MG63 (cell line): Measurements from ENCODE around the gene PCDH7. TPM values are rescaled to one million over a fixed set of nuclear protein-coding genes. Genes with fewer than 3 reads are reported as not detected.

Experiments used
- DNase-seq: peaks from one replicate; pipeline ENCODE4 v3.0.0-alpha.2; 2020
- H3K27me3 ChIP-seq: fragments of 250-450 bp; sonication (Bioruptor Pico); 2 replicates; pipeline ENCODE4 v1.5.1; 2020; ENCODE audit warnings: mild to moderate bottlenecking, moderate library complexity
- H3K36me3 ChIP-seq: fragments of 250-450 bp; sonication (Bioruptor Pico); 2 replicates; pipeline ENCODE4 v1.5.1; 2020; ENCODE audit warnings: mild to moderate bottlenecking, moderate library complexity
- H3K4me3 ChIP-seq: fragments of 250-450 bp; sonication (Bioruptor Pico); 2 replicates; pipeline ENCODE4 v1.5.1; 2020; ENCODE audit warnings: mild to moderate bottlenecking, moderate library complexity
- H3K9me3 ChIP-seq: fragments of 250-450 bp; sonication (Bioruptor Pico); 2 replicates; pipeline ENCODE4 v1.5.1; 2020; ENCODE audit warnings: mild to moderate bottlenecking, moderate library complexity
- total RNA-seq: library from RNA; depleted of rRNA; stranded (reverse); fragments of >200 nt; shearing (Covaris generic); gene quantifications from 2 replicates; pipeline ENCODE4 v1.2.3, GENCODE V29; 2014; ENCODE audit warnings: low replicate concordance

PCDH7 gene
- total RNA-seq, 1 experiment from 2014 or later = not detected

GRCh38 chr4:30722359-30723200 is 2.4 kb downstream of the PCDH7 start:
- Histone ChIP-seq H3K27me3 (peaks cover 7% of the 10 kb centered on the region; the same call in 1 of the 2 replicates), H3K4me3 (no peak overlapping the region), H3K9me3 (no peaks in the 10 kb centered on the region), H3K36me3 (no peaks in the 10 kb centered on the region)
- no peak for DNase-seq

GRCh38 chr4:30723201-30723955 is 3.2 kb downstream of the PCDH7 start:
- Histone ChIP-seq H3K27me3 (peaks cover 6% of the 10 kb centered on the region; the same call in 1 of the 2 replicates), H3K9me3 (no peaks in the 10 kb centered on the region), H3K36me3 (no peaks in the 10 kb centered on the region), H3K4me3 (no peak overlapping the region)
- no peak for DNase-seq

- DNase-seq = no peak
These were observed 4.1 kb downstream of the PCDH7 start for GRCh38 chr4:30724247-30724646.

GRCh38 chr4:30725562-30725961 is 5.4 kb downstream of the PCDH7 start:
- peaks cover 3% of the 10 kb centered on the region; the same call in 1 of the 2 replicates for H3K27me3 ChIP-seq
- H3K4me3 ChIP-seq = no peak overlapping the region
- H3K36me3 ChIP-seq = no peaks in the 10 kb centered on the region
- no peak for DNase-seq
- no peaks in the 10 kb centered on the region for H3K9me3 ChIP-seq

More at GRCh38 chr4:30724247-30724646, 4.1 kb downstream of the PCDH7 start:
- H3K27me3 ChIP-seq = peaks cover 3% of the 10 kb centered on the region; the same call in 1 of the 2 replicates
- no peaks in the 10 kb centered on the region for H3K9me3 ChIP-seq
- H3K36me3 ChIP-seq = no peaks in the 10 kb centered on the region
- H3K4me3 ChIP-seq = no peak overlapping the region

GRCh38 chr4:30726090-30726675 is 6.0 kb downstream of the PCDH7 start:
- Histone ChIP-seq H3K9me3 (no peaks in the 10 kb centered on the region), H3K27me3 (no peaks in the 10 kb centered on the region), H3K36me3 (no peaks in the 10 kb centered on the region), H3K4me3 (no peak overlapping the region)
- DNase-seq = no peak

GRCh38 chr4:30727409-30727808 is 7.2 kb downstream of the PCDH7 start:
- DNase-seq = no peak
- no peaks in the 10 kb centered on the region for H3K36me3 ChIP-seq
- H3K4me3 ChIP-seq = no peak overlapping the region
- no peaks in the 10 kb centered on the region for H3K27me3 ChIP-seq
- no peaks in the 10 kb centered on the region for H3K9me3 ChIP-seq

- no peak for DNase-seq
- H3K27me3 ChIP-seq = no peaks in the 10 kb centered on the region
- H3K36me3 ChIP-seq = no peaks in the 10 kb centered on the region
- no peak overlapping the region for H3K4me3 ChIP-seq
- no peaks in the 10 kb centered on the region for H3K9me3 ChIP-seq
These were observed 8.1 kb downstream of the PCDH7 start for GRCh38 chr4:30728311-30728710.

- Histone ChIP-seq H3K9me3 (no peaks in the 10 kb centered on the region), H3K4me3 (no peak overlapping the region), H3K36me3 (no peaks in the 10 kb centered on the region), H3K27me3 (no peaks in the 10 kb centered on the region)
- no peak for DNase-seq
These were observed 23.7 kb downstream of the PCDH7 start for GRCh38 chr4:30743897-30744296.

GRCh38 chr4:30744386-30744785 is 24.2 kb downstream of the PCDH7 start:
- Histone ChIP-seq H3K4me3 (no peak overlapping the region), H3K36me3 (no peaks in the 10 kb centered on the region), H3K9me3 (no peaks in the 10 kb centered on the region), H3K27me3 (no peaks in the 10 kb centered on the region)
- no peak for DNase-seq

- H3K27me3 ChIP-seq = no peaks in the 10 kb centered on the region
- H3K9me3 ChIP-seq = no peaks in the 10 kb centered on the region
- H3K4me3 ChIP-seq = no peak overlapping the region
- DNase-seq = no peak
- H3K36me3 ChIP-seq = no peaks in the 10 kb centered on the region
These were observed 24.9 kb downstream of the PCDH7 start for GRCh38 chr4:30744957-30745640.

- Histone ChIP-seq H3K4me3 (no peak overlapping the region), H3K36me3 (no peaks in the 10 kb centered on the region), H3K9me3 (no peaks in the 10 kb centered on the region), H3K27me3 (no peaks in the 10 kb centered on the region)
- no peak for DNase-seq
These were observed 26.6 kb downstream of the PCDH7 start for GRCh38 chr4:30746735-30747134.

- no peaks in the 10 kb centered on the region for H3K27me3 ChIP-seq
- H3K9me3 ChIP-seq = no peaks in the 10 kb centered on the region
- DNase-seq = no peak
- no peak overlapping the region for H3K4me3 ChIP-seq
- no peaks in the 10 kb centered on the region for H3K36me3 ChIP-seq
These were observed 33.1 kb downstream of the PCDH7 start for GRCh38 chr4:30753316-30753715.

- Histone ChIP-seq H3K9me3 (no peaks in the 10 kb centered on the region), H3K36me3 (no peaks in the 10 kb centered on the region), H3K27me3 (no peaks in the 10 kb centered on the region), H3K4me3 (no peak overlapping the region)
- no peak for DNase-seq
These were observed 33.9 kb downstream of the PCDH7 start for GRCh38 chr4:30754021-30754420.

GRCh38 chr4:30755346-30755745 is 35.2 kb downstream of the PCDH7 start:
- no peak overlapping the region for H3K4me3 ChIP-seq
- H3K36me3 ChIP-seq = no peaks in the 10 kb centered on the region
- no peaks in the 10 kb centered on the region for H3K27me3 ChIP-seq
- DNase-seq = no peak
- H3K9me3 ChIP-seq = no peaks in the 10 kb centered on the region

- Histone ChIP-seq H3K4me3 (no peak overlapping the region), H3K9me3 (no peaks in the 10 kb centered on the region), H3K27me3 (no peaks in the 10 kb centered on the region), H3K36me3 (no peaks in the 10 kb centered on the region)
- no peak for DNase-seq
These were observed 36.4 kb downstream of the PCDH7 start for GRCh38 chr4:30756553-30756952.

- Histone ChIP-seq H3K36me3 (no peaks in the 10 kb centered on the region), H3K9me3 (no peaks in the 10 kb centered on the region), H3K4me3 (no peak overlapping the region), H3K27me3 (no peaks in the 10 kb centered on the region)
- no peak for DNase-seq
These were observed 37.2 kb downstream of the PCDH7 start for GRCh38 chr4:30757357-30757756.

GRCh38 chr4:30760551-30760950 is 40.4 kb downstream of the PCDH7 start:
- no peaks in the 10 kb centered on the region for H3K9me3 ChIP-seq
- no peaks in the 10 kb centered on the region for H3K27me3 ChIP-seq
- no peak overlapping the region for H3K4me3 ChIP-seq
- H3K36me3 ChIP-seq = no peaks in the 10 kb centered on the region
- no peak for DNase-seq
